ENCODE data around the gene MIA.
A peak's percentile ranks its signal among the peaks of the same experiment; 100 is the strongest.
"Not testable (repeated sequence)": the region's sequence is repeated elsewhere in the genome, so short reads cannot be mapped to it uniquely, and the experiment has no call there.

MIA gene

GRCh38 chr19:40758491-40758890 lies 16.8 kb upstream of the MIA start:
- TF ChIP-seq CTCF (conservative IDR thresholded peaks at IDR 0.05; ENCODE audit: control insufficient read depth, insufficient read depth, low read depth, low read length): no peak
- no peak overlapping the region for H3K4me3 ChIP-seq (ENCODE audit: control insufficient read depth, low read depth, low read length)
- no peak for DNase-seq (ENCODE audit: low read depth)

GRCh38 chr19:40759352-40759751 lies 16.0 kb upstream of the MIA start:
- no peak for DNase-seq (ENCODE audit: low read depth)
- no peak overlapping the region for H3K4me3 ChIP-seq (ENCODE audit: control insufficient read depth, low read depth, low read length)
- TF ChIP-seq CTCF (conservative IDR thresholded peaks at IDR 0.05; ENCODE audit: control insufficient read depth, insufficient read depth, low read depth, low read length): no peak

- no peak for DNase-seq (ENCODE audit: low read depth)
- H3K4me3 ChIP-seq (ENCODE audit: control insufficient read depth, low read depth, low read length): no peak overlapping the region
- TF ChIP-seq CTCF (conservative IDR thresholded peaks at IDR 0.05; ENCODE audit: control insufficient read depth, insufficient read depth, low read depth, low read length): no peak
These were observed 12.4 kb upstream of the MIA start for GRCh38 chr19:40762754-40763470.

- H3K4me3 ChIP-seq (ENCODE audit: control insufficient read depth, low read depth, low read length): no peak overlapping the region
- no peak for DNase-seq (ENCODE audit: low read depth)
- no peak for TF ChIP-seq CTCF (conservative IDR thresholded peaks at IDR 0.05; ENCODE audit: control insufficient read depth, insufficient read depth, low read depth, low read length)
These were observed 11.8 kb upstream of the MIA start for GRCh38 chr19:40763526-40763925.

- no peak for TF ChIP-seq CTCF (conservative IDR thresholded peaks at IDR 0.05; ENCODE audit: control insufficient read depth, insufficient read depth, low read depth, low read length)
- H3K4me3 ChIP-seq (ENCODE audit: control insufficient read depth, low read depth, low read length): no peak overlapping the region
- DNase-seq (ENCODE audit: low read depth): no peak
These were observed 11.4 kb upstream of the MIA start for GRCh38 chr19:40763963-40764362.

GRCh38 chr19:40766385-40766784 lies 8.9 kb upstream of the MIA start:
- not testable (repeated sequence) for DNase-seq (ENCODE audit: low read depth); H3K4me3 ChIP-seq (ENCODE audit: control insufficient read depth, low read depth, low read length)

- no peak for DNase-seq (ENCODE audit: low read depth)
- TF ChIP-seq CTCF (conservative IDR thresholded peaks at IDR 0.05; ENCODE audit: control insufficient read depth, insufficient read depth, low read depth, low read length): no peak
- H3K4me3 ChIP-seq (ENCODE audit: control insufficient read depth, low read depth, low read length): no peak overlapping the region
These were observed 6.5 kb upstream of the MIA start for GRCh38 chr19:40768869-40769268.

GRCh38 chr19:40771101-40771862 lies 4.0 kb upstream of the MIA start:
- DNase-seq (ENCODE audit: low read depth): peak; percentile 27
- not testable (repeated sequence) for H3K4me3 ChIP-seq (ENCODE audit: control insufficient read depth, low read depth, low read length)

Data from fibroblast of mammary gland (primary cell).